ENCODE data around the gene PDGFD.
A peak's percentile ranks its signal among the peaks of the same experiment; 100 is the strongest.

GRCh38 chr11:103862802-103863174 lies 301.2 kb downstream of the PDGFD start:
- no peak for TF ChIP-seq EZH2 (IDR thresholded peaks at IDR 0.05; ENCODE audit: low read depth, unreplicated experiment)
- peak; percentile 46 to 59 for TF ChIP-seq CTCF (conservative IDR thresholded peaks at IDR 0.05; ENCODE audit: low read depth in 2 of 2)
- no peak for TF ChIP-seq POLR2AphosphoS5 (IDR thresholded peaks at IDR 0.05; ENCODE audit: low read depth)
- TF ChIP-seq ZNF114 (CRISPR knock-in tag; IDR thresholded peaks at IDR 0.05), result no peak
- no peak for TF ChIP-seq JUNB (IDR thresholded peaks at IDR 0.05; ENCODE audit: unreplicated experiment)
- TF ChIP-seq ZNF462 (CRISPR knock-in tag; IDR thresholded peaks at IDR 0.05), result no peak
- no peak for TF ChIP-seq EZH2phosphoT487 (IDR thresholded peaks at IDR 0.05; ENCODE audit: unreplicated experiment)
- TF ChIP-seq CREB1 (CRISPR knock-in tag; IDR thresholded peaks at IDR 0.05; ENCODE audit: low read depth), result no peak
